Sciatic nerve (tissue), 2 donors: ENCODE results near the gene TEX54. TPM values are rescaled to one million over a fixed set of nuclear protein-coding genes. Genes with fewer than 3 reads are reported as not detected.
"Not testable (repeated sequence)": the region's sequence is repeated elsewhere in the genome, so short reads cannot be mapped to it uniquely, and the experiment has no call there.

Source experiments
- ATAC-seq: fragments of 200-7000 bp; cut with Tn5 transposase; one replicate; pipeline ENCODE4 v1.9.1; 2020; ENCODE audit warnings: mild to moderate bottlenecking, moderate library complexity
- DNase-seq: peaks from one replicate; pipeline ENCODE4 v3.0.0-alpha.2; 2020; ENCODE audit warnings: low spot score
- intact Hi-C: fragments of 100-400 bp; cut with DNase I; formaldehyde crosslinking; loops from one replicate; pipeline ENCODE4 v1.14.2; 2022
- total RNA-seq: library from RNA; stranded (reverse); fragmentation: NEBNext Ultra II Directional; extraction: Animal tissue kit (Norgen Biotek cat#: 25700); gene quantifications from one replicate; pipeline ENCODE4 v1.2.1, GENCODE V29; 2021
- donor health status: DM: no; HTN: no; CAD: no.
- donor health status: DM: no; HTN: no; CAD: no.

The TEX54 gene
- total RNA-seq, 1 donor from 2014 or later = not detected

DNA sequence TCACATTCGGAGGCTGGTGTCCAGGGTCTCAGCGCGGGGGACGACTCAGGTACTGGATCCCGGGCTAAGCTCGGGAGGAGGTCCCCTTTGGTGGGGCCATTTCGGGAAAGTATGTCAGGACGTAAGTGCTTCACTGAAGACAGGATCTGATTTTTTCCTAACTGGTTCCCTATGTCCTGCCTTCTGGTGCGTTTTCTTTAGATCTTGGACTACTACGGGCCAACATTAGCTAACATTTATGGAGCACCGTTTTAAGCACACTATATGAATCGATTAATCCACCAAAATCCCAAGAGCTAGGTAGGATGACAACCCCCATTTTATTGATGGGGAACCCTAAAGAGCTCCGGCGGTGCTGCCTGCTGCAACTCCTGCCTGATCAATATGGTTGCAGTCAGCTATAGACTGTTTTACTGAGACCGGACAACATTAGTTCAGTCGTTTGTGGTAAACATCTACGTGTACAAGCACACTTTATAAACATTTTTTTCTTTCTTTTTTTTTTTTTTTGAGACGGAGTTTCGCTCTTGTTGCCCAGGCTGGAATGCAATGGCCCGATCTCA is 23.8 kb upstream of the TEX54 start:
- ATAC-seq (peak; percentile 16), DNase-seq (no peak)
- intact Hi-C loops = no loop called here

DNA sequence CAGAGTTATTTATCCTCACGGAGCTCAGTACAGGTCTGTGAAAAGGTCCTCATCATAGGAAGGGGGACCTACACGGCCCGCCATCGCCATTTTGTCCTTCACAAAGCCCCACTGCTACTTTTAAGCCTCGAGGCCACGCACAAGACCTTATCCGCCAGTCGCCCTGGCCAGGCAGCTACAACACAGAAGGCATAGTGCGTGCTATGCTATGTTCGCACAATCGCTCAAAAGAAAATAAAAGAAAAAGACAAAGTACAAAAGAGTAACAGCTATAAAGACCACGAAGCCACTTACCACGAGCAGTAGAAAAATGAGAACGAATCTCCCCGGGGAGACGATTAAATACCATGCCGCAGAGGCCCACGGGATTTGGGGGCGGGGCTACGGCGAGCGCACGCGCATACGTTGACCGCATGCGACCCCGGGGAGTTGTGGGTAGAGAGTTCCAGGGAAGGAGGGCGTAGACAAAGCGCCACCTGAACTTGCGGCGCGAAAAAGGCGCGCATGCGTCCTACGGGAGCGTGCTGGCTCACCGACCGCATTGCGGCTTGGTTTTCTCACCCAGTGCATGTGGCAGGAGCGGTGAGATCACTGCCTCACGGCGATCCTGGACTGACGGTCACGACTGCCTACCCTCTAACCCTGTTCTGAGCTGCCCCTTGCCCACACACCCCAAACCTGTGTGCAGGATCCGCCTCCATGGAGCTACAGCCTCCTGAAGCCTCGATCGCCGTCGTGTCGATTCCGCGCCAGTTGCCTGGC is 23.1 kb upstream of the TEX54 start:
- intact Hi-C loops = no loop called here
- ATAC-seq = peak; percentile 99
- peak; percentile 98 for DNase-seq

DNA sequence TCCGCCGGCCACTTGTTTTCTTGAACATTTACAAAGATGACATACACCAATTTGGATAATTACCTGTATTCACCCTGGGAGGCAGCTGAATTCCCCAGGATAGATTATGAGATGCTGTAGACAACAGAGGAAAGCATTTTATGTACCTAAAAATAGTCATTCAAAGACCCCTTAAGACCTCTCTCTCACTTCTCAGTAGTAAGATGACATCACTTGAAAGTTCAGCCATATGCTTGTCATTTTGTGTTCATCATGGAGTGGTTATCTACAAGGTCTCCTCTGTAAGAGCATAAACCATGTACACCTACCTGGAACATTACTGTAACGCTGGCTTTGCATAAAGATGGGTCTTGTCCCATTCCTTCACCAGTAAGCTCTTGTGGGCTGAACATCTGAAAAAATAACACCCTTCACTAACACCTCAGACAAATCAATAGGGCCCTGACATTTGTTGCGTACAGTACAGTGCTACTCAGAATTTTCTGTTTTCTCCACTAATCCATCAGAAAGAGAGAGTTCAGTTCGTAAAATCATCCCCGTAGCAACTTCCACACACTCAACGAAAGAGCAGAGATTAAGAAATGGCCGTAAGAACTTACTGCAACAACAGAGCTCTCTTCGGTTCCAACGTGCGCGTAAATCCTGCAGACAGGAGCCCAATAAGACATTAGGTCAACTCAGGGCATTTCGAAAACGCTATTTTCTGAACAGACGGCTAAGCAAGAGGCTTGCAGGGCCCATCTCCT is 22.4 kb upstream of the TEX54 start:
- DNase-seq (no peak), ATAC-seq (no peak)
- intact Hi-C loops = no loop called here

DNA sequence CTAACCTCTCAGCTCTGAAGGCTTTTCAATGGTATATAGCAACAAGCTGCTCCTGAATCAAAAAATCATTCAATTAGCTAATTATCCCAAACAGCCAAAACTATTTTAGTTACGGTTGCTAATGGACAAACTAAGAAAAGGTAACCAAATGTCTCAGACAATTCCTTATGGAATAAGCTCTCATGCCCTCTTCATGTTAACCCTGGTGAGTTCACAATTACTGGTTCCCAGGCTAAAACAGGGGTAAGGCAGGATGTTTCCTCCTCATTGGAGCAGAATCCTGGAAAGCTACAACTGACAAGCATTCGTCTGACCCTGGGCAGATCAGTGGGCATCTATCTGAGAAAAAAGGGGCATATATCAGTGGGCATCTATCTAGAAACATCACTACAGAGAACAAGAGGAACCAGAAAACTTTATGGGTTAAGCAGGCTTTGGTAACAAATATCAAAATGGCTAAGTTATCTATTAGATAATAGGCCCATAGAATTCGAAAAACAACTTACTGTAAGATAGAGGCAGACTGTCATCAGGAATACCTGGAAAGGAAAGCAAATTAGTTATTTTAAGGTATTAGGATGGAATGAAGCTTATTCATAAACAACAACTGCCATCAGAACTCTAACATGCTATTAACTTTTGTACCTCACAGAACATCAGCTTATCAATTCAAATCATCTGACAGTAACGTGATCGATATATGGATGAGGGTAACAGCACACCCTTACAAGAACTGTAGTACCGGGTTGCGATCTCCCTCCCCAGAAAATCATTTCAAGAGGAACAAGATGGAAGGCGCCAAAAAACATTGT is 21.6 kb upstream of the TEX54 start:
- intact Hi-C loops = no loop called here
- DNase-seq (no peak), ATAC-seq (no peak)

DNA sequence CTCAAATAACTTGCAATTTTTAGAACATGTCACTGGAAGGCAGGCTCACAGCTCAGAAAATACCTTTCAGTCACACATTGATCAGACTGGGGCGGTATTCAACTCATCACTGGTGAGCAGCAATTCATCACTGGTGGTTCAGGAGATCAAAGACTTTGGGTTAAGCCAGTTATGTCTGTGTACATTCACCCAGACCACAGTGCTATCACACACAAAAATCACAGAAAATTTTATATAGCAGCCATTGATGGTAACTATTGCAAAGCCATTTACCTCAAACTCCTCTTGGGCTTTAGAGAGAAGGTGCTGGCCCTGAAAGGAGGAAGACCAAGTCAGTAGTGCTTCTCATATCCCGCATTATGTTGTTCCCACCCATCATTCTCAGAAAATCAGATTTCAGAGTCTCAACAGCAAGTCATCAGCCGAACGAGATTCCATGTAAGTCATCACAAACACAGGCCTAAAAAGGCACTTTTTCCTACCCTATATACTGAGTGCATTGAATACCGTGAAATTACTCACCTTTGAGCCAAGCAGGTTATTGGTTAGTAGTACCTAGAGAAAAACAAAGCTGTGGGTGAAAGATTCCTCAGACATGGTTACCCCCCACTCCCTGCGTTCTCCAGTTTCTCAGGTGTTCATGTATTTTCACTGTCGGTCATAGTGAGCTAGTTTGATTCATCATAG is 20.8 kb upstream of the TEX54 start:
- DNase-seq = no peak
- no peak for ATAC-seq
- intact Hi-C loops = no loop called here

DNA sequence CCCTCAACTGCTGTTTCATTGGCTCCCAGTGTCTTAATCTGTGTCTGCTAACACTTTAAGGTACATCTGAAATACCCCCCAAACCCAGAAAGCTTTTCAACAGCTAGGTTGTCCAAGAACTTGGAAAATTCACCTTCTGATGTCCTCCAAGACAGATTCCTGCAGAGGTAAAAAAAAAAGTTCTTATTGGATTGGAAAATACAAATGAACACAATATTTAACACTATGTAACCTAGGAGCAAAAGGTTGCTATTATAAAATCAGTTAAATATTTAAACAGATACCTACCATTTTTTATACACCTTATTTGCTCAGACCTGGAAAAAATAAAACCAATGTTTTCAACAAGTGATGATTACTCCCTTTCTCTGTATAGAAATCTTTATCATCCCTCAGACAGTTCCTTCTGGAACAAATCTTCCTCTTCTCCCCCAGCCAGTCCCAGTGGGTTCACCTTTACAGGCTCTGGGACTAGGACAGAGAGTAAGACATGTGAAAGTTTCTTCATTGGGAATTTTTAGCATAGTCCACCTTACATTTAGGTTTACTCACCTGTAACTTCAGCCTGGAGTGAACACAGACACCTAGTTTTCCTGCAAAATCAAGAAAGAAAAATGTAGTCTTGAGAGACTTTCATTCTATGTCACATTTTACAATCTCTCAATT is 20.0 kb upstream of the TEX54 start:
- DNase-seq (no peak), ATAC-seq (no peak)
- intact Hi-C loops = no loop called here

DNA sequence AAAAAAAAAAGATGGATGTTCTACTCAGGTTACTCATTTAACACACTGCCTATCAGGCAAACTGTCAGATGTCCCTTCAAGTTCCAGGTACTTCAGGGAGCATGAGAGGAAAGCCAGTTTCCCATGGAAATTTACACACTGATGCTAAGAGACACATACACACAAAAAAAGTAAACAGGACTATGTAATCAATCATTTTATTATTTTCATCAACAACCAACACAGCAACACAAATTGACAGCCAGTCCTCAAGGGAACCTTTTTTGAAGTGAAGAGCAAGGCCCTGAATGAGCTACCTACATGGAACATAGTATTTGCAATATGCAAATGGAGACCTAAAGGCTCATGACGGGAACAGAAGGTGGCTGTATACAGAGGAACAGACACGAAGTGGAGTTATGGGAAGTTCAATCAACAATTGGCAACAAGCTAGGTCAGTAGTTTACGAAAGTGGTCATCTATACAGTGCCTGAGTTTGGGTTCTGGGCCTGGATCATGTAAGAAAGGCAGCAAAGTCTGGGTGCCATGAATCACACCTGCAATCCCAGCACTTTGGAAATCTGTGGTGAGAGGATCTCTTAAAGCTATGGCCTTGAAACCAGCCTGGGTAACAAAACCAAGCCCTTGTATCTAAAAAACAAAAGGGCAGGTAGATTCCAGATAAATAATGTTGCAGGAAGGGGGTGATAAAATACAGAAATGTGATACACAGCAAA is 19.3 kb upstream of the TEX54 start:
- ATAC-seq (no peak), DNase-seq (no peak)
- intact Hi-C loops = no loop called here

DNA sequence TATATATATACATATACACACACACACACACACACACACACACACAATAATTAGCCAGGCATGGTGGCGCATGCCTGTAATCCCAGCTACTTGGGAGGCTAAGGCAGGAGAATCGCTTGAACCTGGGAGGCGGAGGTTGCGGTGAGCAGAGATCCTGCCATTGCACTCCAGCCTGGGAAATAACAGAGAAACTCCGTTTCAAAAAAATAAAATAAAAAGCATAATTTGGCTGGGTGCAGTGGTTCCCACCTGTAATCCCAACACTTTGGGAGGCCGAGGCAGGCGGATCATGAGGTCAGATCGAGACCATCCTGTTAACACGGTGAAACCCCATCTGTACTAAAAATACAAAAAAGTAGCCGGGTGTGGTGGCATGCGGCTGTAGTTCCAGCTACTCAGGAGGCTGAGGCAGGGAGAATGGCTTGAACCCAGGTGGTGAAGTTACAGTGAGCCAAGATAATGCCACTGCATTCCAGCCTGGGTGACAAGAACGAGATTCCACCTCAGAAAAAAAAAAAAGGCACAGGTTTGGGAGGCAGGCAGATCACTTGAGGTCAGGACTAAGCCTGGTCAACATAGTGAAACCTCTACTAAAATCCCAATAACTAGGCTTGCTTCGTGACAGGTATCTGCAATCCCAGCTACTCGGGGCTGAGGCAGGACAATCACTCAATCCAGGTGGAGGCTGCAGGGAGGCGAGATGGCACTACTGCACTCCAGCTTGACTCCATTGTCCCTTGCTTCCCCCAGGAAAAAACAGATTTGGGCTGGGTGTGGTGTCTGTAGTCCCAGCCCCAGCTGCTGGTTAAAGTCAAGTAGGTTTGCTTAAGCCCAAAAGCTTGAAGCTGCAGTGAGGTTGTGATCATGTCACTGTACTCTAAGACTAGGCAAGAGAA is 18.5 kb upstream of the TEX54 start:
- intact Hi-C loops = no loop called here
- no peak for DNase-seq
- no peak for ATAC-seq

DNA sequence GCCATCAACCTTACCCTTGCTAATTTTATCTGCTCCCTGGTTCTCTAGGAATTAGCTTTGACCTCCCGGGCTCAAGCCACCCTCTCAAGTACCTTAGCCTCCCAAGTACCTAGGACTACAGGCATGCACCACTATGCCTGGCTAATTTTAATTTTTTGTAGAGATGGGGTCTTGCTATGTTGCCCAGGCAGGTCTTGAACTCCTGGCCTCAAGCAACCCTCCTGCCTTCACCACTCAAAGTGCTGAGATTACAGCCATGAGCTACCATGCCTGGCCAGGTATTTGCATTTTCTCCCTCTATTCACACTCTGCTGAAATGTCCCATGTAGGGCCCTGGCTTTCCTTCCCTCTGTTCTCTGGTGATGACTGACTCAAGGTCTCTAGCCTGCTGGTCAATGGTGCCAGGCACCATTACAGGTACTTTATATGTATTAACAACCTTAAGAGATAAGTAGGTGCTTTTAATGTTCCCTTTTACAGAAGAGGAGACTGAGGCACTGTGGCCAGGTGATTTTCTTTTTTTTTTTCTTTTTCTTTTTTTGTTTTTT is 15.2 kb upstream of the TEX54 start:
- ATAC-seq = no peak
- intact Hi-C loops = no loop called here
- no peak for DNase-seq

DNA sequence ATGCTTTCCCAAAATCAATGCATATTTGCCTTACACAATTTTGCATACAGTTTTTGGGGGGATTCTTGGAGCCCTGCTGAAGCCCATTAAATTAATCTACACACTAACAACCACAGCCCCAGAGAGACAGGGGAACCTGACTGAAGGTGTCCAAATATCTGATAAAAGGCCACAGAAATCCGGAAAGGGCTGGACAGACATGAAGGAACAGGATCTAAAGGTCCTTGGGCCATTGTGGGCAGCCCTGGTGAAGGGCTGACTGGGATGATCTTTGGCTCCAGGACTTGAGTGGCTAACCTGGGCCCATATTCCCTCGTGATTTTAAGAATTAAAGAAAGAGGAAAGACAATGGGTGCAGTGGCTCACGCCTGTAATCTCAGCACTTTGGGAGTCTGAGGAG is 13.5 kb upstream of the TEX54 start:
- no peak for ATAC-seq
- intact Hi-C loops = no loop called here
- no peak for DNase-seq

DNA sequence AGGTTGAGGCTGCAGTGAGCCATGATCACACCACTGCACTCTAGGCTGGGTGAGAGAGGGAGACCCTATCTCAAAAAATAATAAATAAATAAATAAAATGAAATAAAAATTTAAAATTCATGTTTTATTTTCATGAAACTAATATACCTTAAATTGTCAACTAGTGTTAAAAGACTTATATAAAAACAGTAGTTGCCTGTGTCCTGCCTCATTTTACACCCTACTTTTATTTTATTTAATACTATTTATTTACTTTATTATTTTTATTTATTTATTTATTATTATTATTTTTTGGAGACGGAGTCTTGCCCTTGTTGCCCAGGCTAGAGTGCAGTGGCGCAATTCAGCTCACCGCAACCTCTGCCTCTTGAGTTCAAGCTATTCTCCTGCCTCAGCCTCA is 11.5 kb upstream of the TEX54 start:
- intact Hi-C loops = no loop called here
- DNase-seq = no peak
- no peak for ATAC-seq

DNA sequence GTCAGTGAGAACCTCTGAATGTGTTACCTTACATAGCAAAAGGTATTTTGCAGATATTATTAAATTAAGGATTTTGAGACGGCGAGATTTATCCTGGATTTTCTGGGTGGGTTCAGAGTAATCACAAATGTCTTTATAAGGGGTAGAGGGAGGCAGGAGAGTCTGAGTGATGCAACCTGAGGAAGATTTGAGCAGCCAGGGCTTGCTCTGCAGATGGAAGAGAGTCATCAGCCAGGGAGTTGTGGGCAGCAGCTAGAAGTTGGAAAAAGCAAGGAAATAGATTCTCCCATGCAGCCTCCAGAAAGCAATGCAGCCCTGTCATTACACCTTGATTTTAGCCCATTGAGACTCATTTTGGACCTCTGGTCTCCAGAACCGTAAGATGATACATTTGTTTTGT is 10.8 kb upstream of the TEX54 start:
- intact Hi-C loops = no loop called here
- ATAC-seq (no peak), DNase-seq (no peak)

DNA sequence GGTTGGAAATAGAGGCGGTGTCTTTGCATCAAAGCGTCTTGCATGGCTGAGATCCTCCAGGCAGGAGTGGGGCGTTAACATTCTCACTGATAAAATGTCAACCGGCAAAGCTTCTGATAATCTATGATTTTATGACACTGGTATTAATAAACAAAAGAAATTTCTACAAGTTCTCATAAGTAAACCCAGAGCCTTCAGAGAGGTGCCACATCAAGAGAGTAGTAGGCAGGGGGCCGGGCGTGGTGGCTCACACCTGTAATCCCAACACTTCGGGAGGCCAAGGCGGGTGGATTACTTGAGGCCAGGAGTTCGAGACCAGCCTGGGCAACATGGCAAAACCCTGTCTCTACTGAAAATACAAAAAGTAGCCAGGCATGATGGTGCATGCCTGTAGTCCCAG is 10.2 kb upstream of the TEX54 start:
- DNase-seq, intact Hi-C loops, ATAC-seq: not testable (repeated sequence)

DNA sequence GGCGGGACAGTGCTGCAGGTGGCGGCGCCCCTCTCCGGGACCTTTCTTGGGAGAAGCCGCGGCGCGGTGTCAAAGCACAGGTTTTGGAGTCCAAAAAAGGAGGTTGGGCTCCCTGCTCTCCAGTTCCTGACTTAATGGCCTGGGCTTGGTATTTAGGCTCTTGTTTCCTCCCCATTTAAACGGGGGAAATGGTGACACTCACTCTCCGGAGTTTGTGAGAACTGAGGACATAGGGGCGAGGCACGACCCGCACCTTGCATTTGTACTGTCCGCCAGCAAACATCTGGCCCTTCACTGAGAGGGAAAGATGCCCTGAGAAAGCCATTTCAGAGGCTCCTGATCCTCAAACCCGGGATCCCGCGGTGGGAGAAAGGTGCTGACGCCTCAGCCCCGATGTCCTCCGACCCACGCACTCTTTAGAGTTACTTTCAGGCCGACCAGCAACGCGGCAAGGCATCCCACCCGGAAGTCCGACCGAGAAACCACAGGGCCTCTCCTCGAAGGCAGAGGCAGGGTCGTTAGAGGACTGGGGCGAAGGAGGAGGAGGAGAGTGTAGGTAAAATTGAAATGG is 9.6 kb upstream of the TEX54 start:
- DNase-seq (peak; percentile 71), ATAC-seq (no peak)
- intact Hi-C loops = no loop called here

DNA sequence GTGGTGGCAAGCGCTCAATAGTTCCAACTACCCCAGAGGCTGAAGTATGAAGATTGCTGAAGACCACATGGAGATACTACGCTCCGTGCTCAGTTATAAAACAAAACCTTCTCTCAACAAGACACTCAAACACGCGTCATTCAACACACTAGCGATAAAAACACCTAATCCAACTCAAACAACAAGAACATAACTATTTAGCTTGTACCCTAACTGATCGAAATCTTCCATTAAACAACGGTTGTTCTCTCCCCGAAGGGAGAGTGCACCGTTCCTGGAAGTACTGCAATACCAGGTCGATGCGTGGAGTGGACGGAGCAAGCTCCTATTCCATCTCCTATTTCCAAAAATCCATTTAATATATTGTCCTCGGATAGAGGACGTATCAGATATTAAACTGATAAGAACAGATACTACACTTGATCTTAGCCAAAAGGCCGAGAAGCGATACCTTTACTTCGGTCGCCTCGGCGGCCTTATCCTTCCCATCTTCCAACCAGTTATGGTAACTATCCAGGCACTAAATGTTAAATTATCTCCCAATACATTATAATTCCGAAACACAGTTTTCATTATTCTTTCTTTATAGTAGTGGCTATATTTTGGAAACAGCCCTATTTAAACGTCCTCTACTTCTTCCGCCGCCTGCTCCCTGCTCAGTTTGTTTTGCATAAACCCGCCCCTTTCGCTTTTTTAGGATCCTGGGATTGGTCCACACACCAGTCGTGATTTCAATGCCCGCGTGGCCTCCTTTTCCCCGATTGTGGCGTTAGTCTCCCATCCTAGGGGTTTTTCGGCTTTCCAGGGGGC is 8.9 kb upstream of the TEX54 start:
- intact Hi-C loops = no loop called here

More for the DNA sequence above, 8.9 kb upstream of the TEX54 start:
- DNase-seq (peak; percentile 89), ATAC-seq (peak; percentile 80)
